ENCODE results near the gene CST4. TPM values are rescaled to one million over a fixed set of nuclear protein-coding genes. Genes with fewer than 3 reads are reported as not detected.

Gene CST4
- total RNA-seq, 1 experiment from 2014 or later, result not detected

DNA sequence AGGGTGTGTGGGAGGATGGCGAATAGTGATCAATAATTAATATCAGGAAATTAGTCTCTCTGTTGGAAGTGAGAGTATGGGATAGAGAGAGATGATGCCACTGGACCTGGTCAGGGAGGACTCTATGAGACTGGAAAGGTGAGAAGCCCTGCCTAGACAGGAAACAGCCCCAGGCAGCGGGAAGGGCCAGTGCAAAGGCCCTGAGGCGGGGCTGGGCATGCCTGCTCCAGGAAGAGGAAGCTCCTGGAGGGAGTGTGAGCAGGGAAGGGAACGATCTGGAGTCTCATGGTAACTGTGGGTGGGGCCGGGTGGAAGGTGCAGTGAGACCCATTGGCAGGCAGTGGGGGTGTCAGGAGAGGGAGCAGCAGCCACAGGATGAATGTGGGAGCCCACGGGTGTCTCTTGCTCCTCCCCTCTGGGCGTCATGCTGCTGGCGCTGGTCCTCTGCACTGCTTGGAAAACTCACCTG, 49.3 kb downstream of the CST4 start:
- ChIA-PET POLR2A (interaction anchor here (1.1 to 4.6 kb wide), 3 partner anchors 13 to 273 kb away, joined by 3 to 89 read pairs (median 84); no protein-coding TSS in a partner anchor), CTCF (interaction anchor here (0.6 to 1.2 kb wide), 3 partner anchors 37 to 1326 kb away, joined by 3 to 4 read pairs (median 4); no protein-coding TSS in a partner anchor)
- peaks cover 13% of the 10 kb centered on the region for H3K36me3 Mint-ChIP-seq (ENCODE audit: insufficient read depth, unreplicated experiment)
- intact Hi-C loops (cut with micrococcal nuclease), result no loop called here
- H3K27ac Mint-ChIP-seq (ENCODE audit: low read depth, unreplicated experiment), result peak overlapping the region; percentile 64
- TF ChIP-seq, protein P1, sequence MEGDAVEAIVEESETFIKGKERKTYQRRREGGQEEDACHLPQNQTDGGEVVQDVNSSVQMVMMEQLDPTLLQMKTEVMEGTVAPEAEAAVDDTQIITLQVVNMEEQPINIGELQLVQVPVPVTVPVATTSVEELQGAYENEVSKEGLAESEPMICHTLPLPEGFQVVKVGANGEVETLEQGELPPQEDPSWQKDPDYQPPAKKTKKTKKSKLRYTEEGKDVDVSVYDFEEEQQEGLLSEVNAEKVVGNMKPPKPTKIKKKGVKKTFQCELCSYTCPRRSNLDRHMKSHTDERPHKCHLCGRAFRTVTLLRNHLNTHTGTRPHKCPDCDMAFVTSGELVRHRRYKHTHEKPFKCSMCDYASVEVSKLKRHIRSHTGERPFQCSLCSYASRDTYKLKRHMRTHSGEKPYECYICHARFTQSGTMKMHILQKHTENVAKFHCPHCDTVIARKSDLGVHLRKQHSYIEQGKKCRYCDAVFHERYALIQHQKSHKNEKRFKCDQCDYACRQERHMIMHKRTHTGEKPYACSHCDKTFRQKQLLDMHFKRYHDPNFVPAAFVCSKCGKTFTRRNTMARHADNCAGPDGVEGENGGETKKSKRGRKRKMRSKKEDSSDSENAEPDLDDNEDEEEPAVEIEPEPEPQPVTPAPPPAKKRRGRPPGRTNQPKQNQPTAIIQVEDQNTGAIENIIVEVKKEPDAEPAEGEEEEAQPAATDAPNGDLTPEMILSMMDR (IDR thresholded peaks at IDR 0.05; ENCODE audit: unreplicated experiment), result no peak
- peaks cover 44% of the 10 kb centered on the region for H3K4me1 Mint-ChIP-seq (ENCODE audit: insufficient read depth, unreplicated experiment)
- no peaks in the 10 kb centered on the region for H3K9me3 Mint-ChIP-seq (ENCODE audit: unreplicated experiment)
- no peak overlapping the region for H3K4me3 Mint-ChIP-seq (ENCODE audit: unreplicated experiment)
- no peak for DNase-seq (ENCODE audit: unreplicated experiment)
- no peaks in the 10 kb centered on the region for H3K27me3 Mint-ChIP-seq (ENCODE audit: insufficient read depth, unreplicated experiment)
- no TSS peak for BruUV-seq (replicated peaks)

DNA sequence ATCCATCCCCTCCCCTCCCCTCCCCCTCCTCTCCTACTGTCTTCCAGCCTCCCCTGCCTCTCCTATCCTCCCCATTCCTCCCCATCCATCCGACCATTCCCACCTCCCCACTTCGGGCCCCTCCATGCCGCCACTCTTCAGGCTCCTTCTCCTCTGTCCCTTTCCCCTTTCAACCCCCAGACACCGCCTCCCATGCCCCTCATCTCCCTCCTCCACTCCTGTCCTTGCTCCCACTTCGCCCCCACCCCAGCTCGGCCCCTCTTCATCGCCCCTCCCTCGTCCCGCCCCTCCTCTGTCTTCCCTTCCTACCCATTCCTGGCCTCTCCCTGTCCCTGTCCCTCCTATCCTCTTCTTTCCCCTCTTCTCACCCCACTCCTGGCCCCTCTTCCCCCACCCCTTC, 50.5 kb downstream of the CST4 start:
- ChIA-PET CTCF (interaction anchor here (0.6 to 1.2 kb wide), 6 partner anchors 25 to 199 kb away, joined by 3 to 4 read pairs (median 3); partner anchors contain the start of gene CSTL1), POLR2A (interaction anchor here (0.7 to 4.6 kb wide), 9 partner anchors 11 to 1379 kb away, joined by 3 to 89 read pairs (median 16); partner anchors contain the start of gene NXT1)

DNA sequence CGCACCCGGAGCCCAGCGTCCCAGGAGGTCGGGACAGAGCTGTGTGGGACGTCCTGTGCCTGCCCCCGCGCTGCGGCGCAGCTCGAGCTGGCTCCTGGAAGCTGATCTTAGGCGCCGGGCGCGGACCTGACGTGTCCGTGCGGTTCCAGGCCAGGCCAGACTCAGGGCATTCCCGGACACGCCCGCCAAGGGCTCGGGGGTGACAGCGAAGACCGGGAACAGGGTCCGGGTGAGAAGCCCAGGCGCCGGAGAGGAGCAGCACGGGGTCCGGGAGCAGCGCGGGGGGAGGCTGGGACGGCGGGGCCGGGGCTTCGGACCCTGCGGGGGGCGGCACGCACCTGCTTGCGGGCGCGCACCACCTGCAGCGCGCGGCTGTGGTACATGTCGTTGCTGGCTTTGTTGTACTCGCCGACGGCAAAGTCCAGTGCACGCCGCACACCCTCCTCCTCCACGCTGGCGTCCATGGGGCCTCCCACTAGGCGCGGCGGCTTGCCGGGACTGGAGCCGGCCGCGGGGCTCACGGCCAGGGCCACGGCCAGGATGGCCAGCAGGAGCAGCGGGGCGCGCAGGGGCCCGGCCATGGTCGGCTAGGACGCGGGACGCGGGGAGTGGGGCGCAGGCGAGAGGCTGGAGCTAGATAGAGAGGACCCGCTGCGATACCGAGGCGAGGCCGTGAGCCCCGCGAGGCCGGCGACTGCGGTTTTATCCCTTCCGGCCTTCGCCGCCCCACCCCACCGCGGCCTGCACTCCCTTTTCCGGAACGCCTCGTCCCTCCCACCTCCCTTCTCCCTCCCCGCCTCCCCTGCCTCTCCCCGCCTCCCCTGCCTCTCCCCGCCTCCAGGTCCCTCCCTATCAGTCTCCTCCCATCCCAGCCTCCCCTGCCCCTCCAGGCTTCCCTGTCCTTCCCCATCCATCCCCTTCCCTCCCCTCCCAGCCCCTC, 51.3 kb downstream of the CST4 start, which contains the start of gene CST3:
TSS of gene CST3 (minus strand) at position 674 of the 940 bp plus-strand sequence. CDS start at position 581, 93 bp downstream.
- Mint-ChIP-seq H3K27ac (ENCODE audit: low read depth, unreplicated experiment) (peak within 1 kb of the TSS; percentile 90), H3K4me3 (ENCODE audit: unreplicated experiment) (peak within 1 kb of the TSS; percentile 91), H3K27me3 (ENCODE audit: insufficient read depth, unreplicated experiment) (no peaks in the 10 kb centered on the region), H3K9me3 (ENCODE audit: unreplicated experiment) (no peaks in the 10 kb centered on the region), H3K4me1 (ENCODE audit: insufficient read depth, unreplicated experiment) (peaks cover 42% of the 10 kb centered on the region), H3K36me3 (ENCODE audit: insufficient read depth, unreplicated experiment) (peaks cover 23% of the 10 kb centered on the region)
- TF ChIP-seq, protein P1 (IDR thresholded peaks at IDR 0.05; ENCODE audit: unreplicated experiment), result no peak
- peak; percentile 91 for DNase-seq (ENCODE audit: unreplicated experiment)
- intact Hi-C loops (cut with micrococcal nuclease), result loop anchor here (1.0 kb wide), 1 partner anchor 8 kb away; no protein-coding TSS in a partner anchor
- BruUV-seq (replicated peaks), result no TSS peak
- POLR2A ChIA-PET, result interaction anchor here (0.6 to 4.6 kb wide), 21 partner anchors 11 to 1379 kb away, joined by 3 to 89 read pairs (median 4); partner anchors contain the start of genes APMAP, GZF1 and NXT1
- CTCF ChIA-PET, result interaction anchor here (0.6 to 2.0 kb wide), 6 partner anchors 17 to 201 kb away, joined by 3 to 8 read pairs (median 3); no protein-coding TSS in a partner anchor

More for the DNA sequence above, 50.5 kb downstream of the CST4 start:
- Mint-ChIP-seq H3K36me3 (ENCODE audit: insufficient read depth, unreplicated experiment) (peaks cover 19% of the 10 kb centered on the region), H3K4me3 (ENCODE audit: unreplicated experiment) (peak overlapping the region; percentile 91), H3K27me3 (ENCODE audit: insufficient read depth, unreplicated experiment) (no peaks in the 10 kb centered on the region), H3K27ac (ENCODE audit: low read depth, unreplicated experiment) (no peak overlapping the region), H3K9me3 (ENCODE audit: unreplicated experiment) (no peaks in the 10 kb centered on the region), H3K4me1 (ENCODE audit: insufficient read depth, unreplicated experiment) (peaks cover 46% of the 10 kb centered on the region)
- TF ChIP-seq, protein P1 (IDR thresholded peaks at IDR 0.05; ENCODE audit: unreplicated experiment), result no peak
- BruUV-seq (replicated peaks), result no TSS peak
- DNase-seq (ENCODE audit: unreplicated experiment), result no peak
- intact Hi-C loops (cut with micrococcal nuclease), result no loop called here
